Measurements from ENCODE around the gene CINP. TPM values are rescaled to one million over a fixed set of nuclear protein-coding genes. Genes with fewer than 3 reads are reported as not detected.

CINP gene
- total RNA-seq, 5 donors from 2014 or later (not counting 1 experiment from before 2014, with no cell fraction given): 12.9 to 29.9 (median 25.8) TPM

- ChIA-PET POLR2A (no interaction called here), CTCF (interaction anchor here (0.6 to 0.7 kb wide), 2 partner anchors 14 to 491 kb away, joined by 3 to 6 read pairs; no protein-coding TSS in a partner anchor)
- peaks cover 36% of the 10 kb centered on the region for H3K36me3 Mint-ChIP-seq
Measured at GRCh38 chr14:102342238-102342637, 20.5 kb downstream of the CINP start.

GRCh38 chr14:102341566-102341965 is 21.1 kb downstream of the CINP start:
- WGBS (ENCODE audit: insufficient coverage): 91% methylated on average over 8 of the region's 8 CpGs
- ChIA-PET POLR2A (no interaction called here), CTCF (no interaction called here)
- Histone ChIP-seq H3K9me3 (no peaks in the 10 kb centered on the region), H3K36me3 (ENCODE audit: control insufficient read depth in 2 of 2, extremely low read depth in 1 of 2, insufficient read depth in 1 of 2, low read length in 1 of 2) (peaks cover 24 to 65% of the 10 kb centered on the region in 2 donors), H3K27me3 (replicated peaks in 1 of 2; ENCODE audit: control insufficient read depth in 2 of 2, extremely low read depth in 1 of 2, insufficient read depth in 2 of 2, low read length in 1 of 2) (no peaks in the 10 kb centered on the region), H3K27ac (ENCODE audit: low read length) (no peak overlapping the region), H3K4me3 (ENCODE audit: control insufficient read depth in 1 of 2, extremely low read depth in 1 of 2, low read length in 1 of 2) (no peak overlapping the region), H3K4me1 (ENCODE audit: control insufficient read depth in 1 of 2, extremely low read depth in 1 of 2, insufficient read depth in 2 of 2, low read length in 2 of 2) (no peaks in the 10 kb centered on the region)
- no peaks in the 10 kb centered on the region for H3K4me1 Mint-ChIP-seq
- H3K9me3 Mint-ChIP-seq: no peaks in the 10 kb centered on the region
- H3K27ac Mint-ChIP-seq: no peak overlapping the region
- H3K4me3 Mint-ChIP-seq: no peak overlapping the region
- H3K27me3 Mint-ChIP-seq: no peaks in the 10 kb centered on the region
- ATAC-seq (replicated peaks in 1 of 4) (no peak), DNase-seq (no peak)
- H3K36me3 Mint-ChIP-seq: peaks cover 31% of the 10 kb centered on the region

More at GRCh38 chr14:102342238-102342637, 20.5 kb downstream of the CINP start:
- H3K4me1 Mint-ChIP-seq: no peaks in the 10 kb centered on the region
- no peak overlapping the region for H3K4me3 Mint-ChIP-seq
- H3K27ac Mint-ChIP-seq: no peak overlapping the region
- Histone ChIP-seq H3K4me1 (ENCODE audit: control insufficient read depth in 1 of 2, extremely low read depth in 1 of 2, insufficient read depth in 2 of 2, low read length in 2 of 2) (no peaks in the 10 kb centered on the region), H3K27me3 (replicated peaks in 1 of 2; ENCODE audit: control insufficient read depth in 2 of 2, extremely low read depth in 1 of 2, insufficient read depth in 2 of 2, low read length in 1 of 2) (no peaks in the 10 kb centered on the region), H3K4me3 (ENCODE audit: control insufficient read depth in 1 of 2, extremely low read depth in 1 of 2, low read length in 1 of 2) (no peak overlapping the region), H3K27ac (ENCODE audit: low read length) (no peak overlapping the region), H3K9me3 (no peaks in the 10 kb centered on the region), H3K36me3 (ENCODE audit: control insufficient read depth in 2 of 2, extremely low read depth in 1 of 2, insufficient read depth in 1 of 2, low read length in 1 of 2) (peaks cover 24 to 68% of the 10 kb centered on the region in 2 donors)
- ATAC-seq (replicated peaks in 1 of 4) (no peak), DNase-seq (no peak)
- H3K27me3 Mint-ChIP-seq: no peaks in the 10 kb centered on the region
- 96% methylated on average over 3 of the region's 5 CpGs for whole genome bisulfite sequencing (ENCODE audit: insufficient coverage)
- no peaks in the 10 kb centered on the region for H3K9me3 Mint-ChIP-seq

GRCh38 chr14:102338724-102339123 is 24.0 kb downstream of the CINP start:
- ChIA-PET POLR2A (interaction anchor here in 1 of 2 donors (0.7 kb wide), 1 partner anchor 24 kb away, joined by 14 read pairs; the partner anchor contains the start of genes CINP and TECPR2), CTCF (interaction anchor here in 1 of 2 donors (0.7 kb wide), 1 partner anchor 82 kb away, joined by 10 read pairs; no protein-coding TSS in a partner anchor)
- Histone ChIP-seq H3K27me3 (replicated peaks in 1 of 2; ENCODE audit: control insufficient read depth in 2 of 2, extremely low read depth in 1 of 2, insufficient read depth in 2 of 2, low read length in 1 of 2) (no peaks in the 10 kb centered on the region), H3K27ac (ENCODE audit: low read length) (no peak overlapping the region), H3K4me3 (ENCODE audit: control insufficient read depth in 1 of 2, extremely low read depth in 1 of 2, low read length in 1 of 2) (no peak overlapping the region), H3K36me3 (ENCODE audit: control insufficient read depth in 2 of 2, extremely low read depth in 1 of 2, insufficient read depth in 1 of 2, low read length in 1 of 2) (peaks cover 20 to 66% of the 10 kb centered on the region in 2 donors), H3K4me1 (ENCODE audit: control insufficient read depth in 1 of 2, extremely low read depth in 1 of 2, insufficient read depth in 2 of 2, low read length in 2 of 2) (no peaks in the 10 kb centered on the region), H3K9me3 (no peaks in the 10 kb centered on the region)
- Mint-ChIP-seq H3K4me3 (no peak overlapping the region), H3K27me3 (no peaks in the 10 kb centered on the region), H3K27ac (no peak overlapping the region), H3K36me3 (peaks cover 30% of the 10 kb centered on the region), H3K4me1 (no peaks in the 10 kb centered on the region), H3K9me3 (no peaks in the 10 kb centered on the region)
- no peak for ATAC-seq (replicated peaks in 1 of 4)
- no peak for DNase-seq
- 93% methylated on average over 7 of the region's 9 CpGs for WGBS (ENCODE audit: insufficient coverage)

DNA sequence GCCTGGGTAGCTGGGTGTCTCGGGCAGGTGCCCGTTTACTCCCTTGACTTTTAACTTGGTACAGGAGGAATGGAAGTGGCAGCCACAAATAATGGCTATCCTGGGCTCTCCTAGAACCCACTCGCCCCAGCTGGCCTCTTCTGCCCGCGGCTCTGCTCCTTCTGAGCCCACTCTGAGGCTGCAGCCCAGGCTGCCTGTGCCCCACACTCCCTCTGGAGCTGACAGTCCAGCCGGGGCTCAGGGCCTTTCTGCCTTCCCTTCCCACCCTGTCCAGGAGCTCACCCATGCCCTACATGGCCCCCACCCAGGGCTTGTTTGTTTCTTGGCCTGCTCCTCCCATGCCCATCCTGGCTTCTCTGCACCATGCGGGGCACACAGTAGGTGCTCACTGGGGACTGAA is 27.5 kb downstream of the CINP start:
- CTCF ChIA-PET: no interaction called here
- no peak for DNase-seq
- Histone ChIP-seq H3K27ac (ENCODE audit: low read length) (no peak overlapping the region), H3K36me3 (ENCODE audit: control insufficient read depth in 2 of 2, extremely low read depth in 1 of 2, insufficient read depth in 1 of 2, low read length in 1 of 2) (peaks cover 18 to 52% of the 10 kb centered on the region in 2 donors), H3K4me3 (ENCODE audit: control insufficient read depth in 1 of 2, extremely low read depth in 1 of 2, low read length in 1 of 2) (no peak overlapping the region), H3K4me1 (ENCODE audit: control insufficient read depth in 1 of 2, extremely low read depth in 1 of 2, insufficient read depth in 2 of 2, low read length in 2 of 2) (no peaks in the 10 kb centered on the region), H3K9me3 (no peaks in the 10 kb centered on the region), H3K27me3 (replicated peaks in 1 of 2; ENCODE audit: control insufficient read depth in 2 of 2, extremely low read depth in 1 of 2, insufficient read depth in 2 of 2, low read length in 1 of 2) (no peaks in the 10 kb centered on the region)
- WGBS (ENCODE audit: insufficient coverage): 100% methylated on average over 6 of the region's 7 CpGs
- Mint-ChIP-seq H3K36me3 (peaks cover 28% of the 10 kb centered on the region), H3K4me3 (no peak overlapping the region), H3K9me3 (no peaks in the 10 kb centered on the region), H3K27ac (no peak overlapping the region), H3K4me1 (peaks cover 0 to 2% (median 0%) of the 10 kb centered on the region in 3 donors), H3K27me3 (no peaks in the 10 kb centered on the region)
- ATAC-seq (replicated peaks in 1 of 4): no peak
- POLR2A ChIA-PET: no interaction called here

DNA sequence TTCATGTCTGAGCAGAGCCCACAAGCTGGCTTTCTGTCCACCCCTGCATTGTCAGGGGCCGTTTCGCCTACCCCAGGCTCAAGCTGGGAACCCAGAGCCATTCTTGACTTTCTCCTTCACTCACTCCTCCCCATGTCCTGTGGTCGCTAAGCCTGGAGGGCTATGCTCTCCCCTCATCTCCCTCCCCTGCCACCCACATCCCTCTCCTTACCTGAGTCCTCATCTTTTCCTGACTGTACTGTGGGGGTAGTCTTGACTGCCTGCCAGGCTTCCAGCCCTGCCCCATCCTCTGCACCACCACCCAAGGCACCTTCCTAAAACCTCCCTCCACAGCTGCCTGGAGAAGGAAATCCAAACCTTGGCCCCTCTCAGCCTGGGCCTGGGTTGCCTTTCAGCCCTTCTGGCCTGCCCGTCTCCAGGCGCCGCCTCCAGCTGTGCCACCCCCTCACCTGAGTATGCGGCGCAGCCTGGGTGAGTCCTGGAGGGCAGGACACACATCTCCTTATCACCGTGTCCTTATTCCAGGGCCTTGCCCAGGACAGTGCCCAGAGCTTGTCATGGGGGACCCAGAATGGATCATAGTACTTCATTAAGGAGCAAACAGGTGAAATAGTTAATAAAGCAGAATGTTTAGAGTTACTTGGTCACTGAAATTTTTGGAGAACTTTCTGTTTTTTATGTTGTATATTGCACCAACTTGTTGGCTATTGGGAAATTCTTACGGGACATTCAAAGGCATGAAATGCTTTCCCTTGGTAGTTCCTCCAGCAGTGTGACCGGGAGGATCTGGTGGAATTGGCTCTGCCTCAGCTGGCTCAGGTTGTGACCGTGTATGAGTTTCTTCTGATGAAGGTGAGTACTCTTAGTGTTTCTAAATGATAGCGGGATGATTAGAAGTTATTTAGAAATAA is 28.6 kb downstream of the CINP start:
- WGBS (ENCODE audit: insufficient coverage): 92% methylated on average over 7 of the region's 13 CpGs
- DNase-seq (no peak), ATAC-seq (replicated peaks in 1 of 4) (no peak)
- no peaks in the 10 kb centered on the region for H3K27me3 Mint-ChIP-seq
- no peaks in the 10 kb centered on the region for H3K4me1 ChIP-seq (ENCODE audit: control insufficient read depth in 1 of 2, extremely low read depth in 1 of 2, insufficient read depth in 2 of 2, low read length in 2 of 2)
- no peak overlapping the region for H3K27ac Mint-ChIP-seq
- H3K4me3 Mint-ChIP-seq: no peak overlapping the region
- H3K36me3 ChIP-seq (ENCODE audit: control insufficient read depth in 2 of 2, extremely low read depth in 1 of 2, insufficient read depth in 1 of 2, low read length in 1 of 2): peaks cover 14 to 52% of the 10 kb centered on the region in 2 donors
- no peaks in the 10 kb centered on the region for H3K27me3 ChIP-seq (replicated peaks in 1 of 2; ENCODE audit: control insufficient read depth in 2 of 2, extremely low read depth in 1 of 2, insufficient read depth in 2 of 2, low read length in 1 of 2)
- CTCF ChIA-PET: interaction anchor here (0.5 to 0.6 kb wide), 2 partner anchors 21 to 1030 kb away, joined by 3 read pairs; no protein-coding TSS in a partner anchor
- H3K27ac ChIP-seq (ENCODE audit: low read length): no peak overlapping the region
- H3K4me3 ChIP-seq (ENCODE audit: control insufficient read depth in 1 of 2, extremely low read depth in 1 of 2, low read length in 1 of 2): no peak overlapping the region
- peaks cover 0 to 2% (median 0%) of the 10 kb centered on the region in 3 donors for H3K4me1 Mint-ChIP-seq
- no peaks in the 10 kb centered on the region for H3K9me3 Mint-ChIP-seq
- no peaks in the 10 kb centered on the region for H3K9me3 ChIP-seq
- H3K36me3 Mint-ChIP-seq: peaks cover 28% of the 10 kb centered on the region
- POLR2A ChIA-PET: interaction anchor here in 1 of 2 donors (0.5 kb wide), 1 partner anchor 34 kb away, joined by 9 read pairs; no protein-coding TSS in a partner anchor

GRCh38 chr14:102333390-102333789 is 29.3 kb downstream of the CINP start:
- CTCF ChIA-PET: interaction anchor here in 1 of 2 donors (0.5 kb wide), 1 partner anchor 1031 kb away, joined by 3 read pairs; no protein-coding TSS in a partner anchor
- peaks cover 27% of the 10 kb centered on the region for H3K36me3 Mint-ChIP-seq

More at GRCh38 chr14:102333390-102333789, 29.3 kb downstream of the CINP start:
- H3K27ac ChIP-seq (ENCODE audit: low read length): no peak overlapping the region
- POLR2A ChIA-PET: no interaction called here
- Mint-ChIP-seq H3K9me3 (no peaks in the 10 kb centered on the region), H3K4me3 (no peak overlapping the region), H3K27ac (peak overlapping the region in 1 of 2 donors; percentile 46), H3K27me3 (no peaks in the 10 kb centered on the region), H3K4me1 (peaks cover 0 to 6% (median 0%) of the 10 kb centered on the region in 3 donors)
- H3K4me1 ChIP-seq (ENCODE audit: control insufficient read depth in 1 of 2, extremely low read depth in 1 of 2, insufficient read depth in 2 of 2, low read length in 2 of 2): no peaks in the 10 kb centered on the region
- no peaks in the 10 kb centered on the region for H3K9me3 ChIP-seq
- H3K27me3 ChIP-seq (replicated peaks in 1 of 2; ENCODE audit: control insufficient read depth in 2 of 2, extremely low read depth in 1 of 2, insufficient read depth in 2 of 2, low read length in 1 of 2): no peaks in the 10 kb centered on the region
- 89% methylated on average over 7 of the region's 7 CpGs for WGBS (ENCODE audit: insufficient coverage)
- DNase-seq: no peak
- H3K4me3 ChIP-seq (ENCODE audit: control insufficient read depth in 1 of 2, extremely low read depth in 1 of 2, low read length in 1 of 2): no peak overlapping the region
- ATAC-seq (replicated peaks in 1 of 4): no peak
- H3K36me3 ChIP-seq (ENCODE audit: control insufficient read depth in 2 of 2, extremely low read depth in 1 of 2, insufficient read depth in 1 of 2, low read length in 1 of 2): peaks cover 11 to 45% of the 10 kb centered on the region in 2 donors

Measured in T-cell (primary cell).